ENCODE results near the gene FAM3B.
"Not testable (repeated sequence)": the region's sequence is repeated elsewhere in the genome, so short reads cannot be mapped to it uniquely, and the experiment has no call there.

FAM3B gene, protein sequence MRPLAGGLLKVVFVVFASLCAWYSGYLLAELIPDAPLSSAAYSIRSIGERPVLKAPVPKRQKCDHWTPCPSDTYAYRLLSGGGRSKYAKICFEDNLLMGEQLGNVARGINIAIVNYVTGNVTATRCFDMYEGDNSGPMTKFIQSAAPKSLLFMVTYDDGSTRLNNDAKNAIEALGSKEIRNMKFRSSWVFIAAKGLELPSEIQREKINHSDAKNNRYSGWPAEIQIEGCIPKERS

DNA sequence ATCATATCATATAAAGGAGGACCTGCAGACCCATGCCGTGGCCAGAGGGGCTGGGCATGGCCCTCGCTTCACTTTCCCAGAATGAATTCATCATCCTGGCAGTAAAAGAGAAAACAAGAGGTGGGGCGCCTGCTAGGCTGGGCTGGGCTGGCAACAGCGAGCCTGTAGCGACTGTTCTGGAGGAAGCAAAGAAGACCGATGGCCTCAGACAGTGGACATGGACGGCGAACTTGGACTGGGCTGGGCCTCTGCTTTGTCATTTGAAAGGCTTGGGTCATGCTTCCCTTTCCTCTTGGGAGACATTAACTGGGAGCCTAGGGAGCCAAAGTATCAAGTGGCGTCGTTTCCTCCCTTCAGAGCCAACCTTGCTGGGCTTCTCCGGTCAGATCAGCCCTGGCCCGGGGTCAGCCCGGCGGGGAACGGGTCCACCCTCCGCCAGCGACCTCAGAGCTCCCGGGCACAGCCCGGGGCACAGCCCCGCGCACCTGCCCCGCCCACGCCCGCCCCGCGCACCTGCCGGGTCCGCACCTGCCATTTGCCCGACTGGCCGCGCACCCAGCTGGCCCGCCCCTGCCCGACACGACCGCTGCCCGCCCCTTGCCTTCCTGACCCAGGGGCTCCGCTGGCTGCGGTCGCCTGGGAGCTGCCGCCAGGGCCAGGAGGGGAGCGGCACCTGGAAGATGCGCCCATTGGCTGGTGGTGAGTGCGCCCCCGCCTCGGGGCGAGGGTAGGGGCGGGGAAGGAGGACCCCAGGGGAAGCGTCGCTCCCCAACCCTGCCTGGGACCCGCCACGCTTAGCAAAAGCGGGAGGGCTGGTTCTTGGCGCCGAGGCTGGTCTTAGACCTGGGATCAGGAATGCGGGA, at the start of gene FAM3B:
TSS of gene FAM3B (plus strand) at position 602 of the 863 bp plus-strand sequence. CDS start at position 681, 79 bp downstream.
- DNase-seq, result no peak

DNA sequence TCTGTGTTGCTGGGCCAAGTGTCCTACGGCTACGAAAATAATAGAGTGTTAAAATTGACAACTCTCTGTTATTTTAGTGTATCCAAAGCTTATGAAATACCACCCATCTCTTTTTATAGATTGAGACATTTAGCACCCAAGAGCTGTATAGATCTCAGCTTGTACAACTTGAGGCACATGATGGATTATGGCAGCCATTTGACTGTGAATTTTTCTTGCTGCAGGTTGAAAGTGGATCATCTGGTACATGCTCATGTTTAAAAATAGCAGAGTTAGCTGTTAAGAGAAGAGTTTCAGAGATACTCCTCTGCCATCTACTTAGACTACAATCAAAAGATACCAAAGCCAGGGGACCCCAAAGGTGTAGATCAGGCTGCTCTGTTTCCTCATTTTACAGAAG, 49.3 kb upstream of the FAM3B start:
- DNase-seq, result no peak

DNA sequence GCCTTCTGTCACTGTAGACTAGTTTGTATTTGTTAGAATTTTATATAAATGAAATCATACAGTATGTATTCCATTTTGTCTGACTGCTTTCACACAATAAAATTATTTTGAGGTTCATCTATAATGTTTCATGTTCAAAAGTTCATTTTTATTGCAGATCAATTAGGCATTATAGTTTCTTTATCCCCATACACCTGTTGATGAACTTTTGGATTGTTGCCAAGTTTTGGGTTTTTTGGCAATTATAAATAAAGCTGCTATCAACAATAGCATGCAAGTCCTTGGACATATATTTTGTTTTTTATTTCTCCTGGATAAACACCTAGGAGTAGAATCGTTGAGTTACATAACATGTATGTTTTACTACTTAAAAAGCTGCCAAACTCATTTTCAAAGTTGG, 47.1 kb upstream of the FAM3B start:
- DNase-seq, result no peak

DNA sequence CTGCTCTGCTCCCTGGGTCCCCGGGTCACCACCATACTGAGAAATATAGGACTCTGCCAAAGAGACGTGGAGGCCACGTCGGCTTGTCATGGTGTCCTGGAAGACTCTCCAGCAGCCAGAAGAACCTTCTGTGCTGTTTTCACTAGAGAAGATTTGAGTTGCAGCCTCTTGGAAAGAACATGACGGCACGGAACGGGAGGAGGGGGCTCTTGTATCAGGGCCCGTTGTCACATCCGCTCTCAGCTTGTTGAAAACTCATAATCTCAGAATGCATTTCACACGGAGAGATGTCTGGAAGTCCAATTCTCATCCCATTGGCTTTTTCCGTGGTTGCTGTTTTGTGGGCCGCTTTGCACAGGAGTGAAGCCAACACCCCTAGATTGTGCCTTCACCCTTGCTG, 39.4 kb upstream of the FAM3B start:
- DNase-seq, result no peak

DNA sequence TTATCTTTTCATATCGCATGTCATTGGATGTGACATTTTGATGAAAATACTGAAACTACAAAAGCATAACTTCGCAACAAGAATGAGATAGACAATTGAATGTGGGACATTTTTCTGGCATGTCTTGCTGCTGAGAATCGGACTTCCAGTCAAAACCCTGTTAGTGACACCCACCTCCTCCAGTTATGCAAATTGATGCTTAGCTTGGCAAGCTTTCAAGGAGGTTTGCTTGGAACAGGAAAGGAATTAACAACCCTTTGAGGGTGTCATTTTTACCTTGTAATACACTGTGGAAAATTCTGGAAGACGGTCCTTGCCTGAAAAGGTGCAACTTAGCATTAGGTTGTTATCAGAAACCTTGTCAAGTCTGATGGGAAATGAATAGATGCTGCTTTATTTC, 38.8 kb upstream of the FAM3B start:
- DNase-seq, result no peak

DNA sequence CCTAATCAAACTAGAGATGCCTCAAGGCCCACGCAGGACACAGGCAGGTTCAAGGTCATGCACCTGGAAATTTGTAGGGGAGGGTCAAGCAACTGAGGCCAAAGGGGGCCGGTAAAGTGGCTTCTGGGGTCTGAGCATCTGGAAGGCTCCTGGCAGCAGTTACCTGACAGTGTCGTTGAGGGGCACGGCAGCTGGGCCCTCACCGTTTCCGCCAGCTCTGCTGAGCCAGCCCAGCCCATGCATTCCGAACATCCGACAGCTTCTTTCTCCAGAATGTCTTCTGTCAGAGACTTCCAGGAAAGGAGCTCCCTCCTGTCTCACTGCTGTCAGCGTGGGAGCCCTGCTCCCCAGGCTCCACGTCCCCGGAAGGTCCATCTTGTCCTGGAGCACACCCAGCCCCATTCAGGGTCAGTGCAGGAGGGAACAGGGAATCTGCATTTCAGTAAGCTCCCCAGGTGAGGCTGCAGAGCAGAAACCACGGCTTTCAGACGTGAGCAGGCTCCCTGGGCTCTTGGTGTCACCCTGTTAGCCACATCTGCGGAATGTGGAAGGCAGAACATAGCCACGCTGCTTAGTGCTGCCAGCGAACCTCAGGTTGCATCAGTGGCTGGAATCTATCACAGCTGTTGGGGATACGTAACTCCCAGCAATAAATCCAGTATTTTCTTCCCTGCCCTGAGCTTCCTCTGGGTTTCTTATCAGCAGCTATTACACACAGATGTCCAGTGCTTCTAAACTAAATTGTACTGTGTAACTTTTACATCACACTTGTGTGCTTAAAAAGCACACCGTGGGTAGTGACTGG, 36.3 kb upstream of the FAM3B start:
- DNase-seq, result no peak

DNA sequence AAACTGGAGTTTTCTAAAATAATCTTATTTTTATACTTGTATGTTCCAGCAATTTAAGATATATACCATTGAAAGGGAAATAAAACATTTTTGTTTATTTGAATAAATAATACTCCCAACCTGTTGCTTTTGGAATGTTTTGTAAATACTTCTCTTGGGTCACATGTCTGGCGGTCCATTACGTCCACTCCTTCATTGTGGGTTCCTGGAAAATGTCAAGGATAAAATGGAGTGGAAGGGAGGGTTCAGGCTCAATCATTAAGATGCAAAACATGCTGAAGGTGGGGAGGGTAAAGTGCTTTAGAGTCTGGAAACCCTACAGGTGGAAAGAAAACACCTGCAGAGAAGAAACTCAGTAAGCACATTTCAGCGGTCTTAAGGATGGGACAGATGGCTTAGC, 34.2 kb upstream of the FAM3B start:
- DNase-seq, result no peak

DNA sequence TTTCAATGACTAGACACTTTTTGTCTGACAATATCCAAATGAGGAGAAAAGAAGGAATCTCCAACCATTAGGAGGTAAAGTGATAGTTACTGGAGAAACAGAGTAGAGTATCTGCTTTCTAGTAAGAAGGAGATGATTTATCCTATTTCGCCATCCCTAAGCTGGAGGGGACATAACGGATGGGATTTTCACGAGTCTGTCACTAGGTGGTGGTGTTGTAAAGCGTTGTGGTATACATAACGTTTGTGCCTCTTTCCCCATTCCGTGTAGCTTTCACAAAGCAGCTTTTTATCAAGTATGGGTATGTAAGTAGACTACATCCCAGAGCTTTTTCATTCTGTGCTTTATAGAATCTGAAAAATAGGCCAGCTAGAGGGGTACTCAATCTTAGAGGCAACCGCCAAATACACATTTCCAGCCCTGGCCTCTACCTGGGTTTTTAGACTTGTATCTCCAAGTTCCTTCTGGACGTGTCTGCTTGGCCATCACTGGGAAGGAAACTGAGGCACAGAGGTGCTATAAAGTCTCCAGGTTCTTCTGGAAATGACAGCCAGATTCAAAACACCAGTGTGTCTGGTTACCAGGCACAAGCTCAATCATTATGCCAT, 33.3 kb upstream of the FAM3B start:
- peak; percentile 60 for DNase-seq

DNA sequence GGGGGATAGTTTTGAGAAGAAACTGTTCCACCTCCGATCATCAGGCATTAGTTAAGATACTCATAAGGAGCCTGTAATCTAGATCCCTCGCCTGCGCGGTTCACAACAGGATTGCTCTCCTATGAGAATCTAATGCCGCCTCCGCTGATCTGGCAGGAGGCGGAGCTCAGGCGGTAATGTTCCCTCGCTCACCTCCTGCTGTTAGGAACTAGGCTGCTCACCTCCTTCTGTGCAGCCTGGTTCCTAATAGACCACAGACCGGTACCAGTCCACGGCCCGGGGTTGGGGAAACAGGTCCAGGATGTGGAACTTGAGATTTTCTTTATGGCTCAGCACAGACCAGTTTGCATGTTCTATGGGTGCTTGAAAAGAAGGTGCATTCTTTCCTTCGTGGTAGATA, 27.2 kb upstream of the FAM3B start:
- no peak for DNase-seq

DNA sequence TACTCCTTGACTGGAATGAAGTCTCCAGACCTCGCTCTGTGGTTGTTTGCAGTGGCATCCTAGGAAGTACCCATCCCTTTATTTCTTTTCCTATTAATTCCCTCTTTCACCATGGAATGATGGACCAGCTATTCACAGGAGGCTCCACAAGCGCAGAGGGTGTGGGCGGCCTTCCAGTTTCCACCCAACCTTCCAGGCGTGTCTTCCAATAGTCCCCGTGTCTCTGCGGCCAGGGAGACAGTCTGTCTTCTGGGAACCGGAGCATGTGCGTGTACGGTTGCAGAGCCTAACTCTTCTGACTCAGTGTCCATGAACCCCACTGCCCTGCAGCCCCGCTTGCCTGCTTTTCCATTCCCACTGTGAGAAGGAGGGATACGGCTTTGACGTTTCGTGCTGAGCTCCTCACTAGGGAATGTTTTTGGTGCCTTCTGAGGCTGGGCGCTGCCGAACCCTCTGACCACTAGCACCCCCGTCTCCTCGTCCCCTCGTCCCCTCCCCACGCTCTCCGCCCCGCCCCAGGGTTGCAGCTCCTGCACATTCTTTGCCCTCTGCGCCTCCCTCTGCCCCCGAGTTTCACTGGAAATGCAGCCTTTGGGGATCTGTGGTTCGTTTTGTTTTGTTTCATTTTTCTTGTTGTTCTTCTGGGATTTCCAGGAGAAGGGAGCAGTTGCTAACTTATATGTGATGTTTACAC, 26.3 kb upstream of the FAM3B start:
- no peak for DNase-seq

DNA sequence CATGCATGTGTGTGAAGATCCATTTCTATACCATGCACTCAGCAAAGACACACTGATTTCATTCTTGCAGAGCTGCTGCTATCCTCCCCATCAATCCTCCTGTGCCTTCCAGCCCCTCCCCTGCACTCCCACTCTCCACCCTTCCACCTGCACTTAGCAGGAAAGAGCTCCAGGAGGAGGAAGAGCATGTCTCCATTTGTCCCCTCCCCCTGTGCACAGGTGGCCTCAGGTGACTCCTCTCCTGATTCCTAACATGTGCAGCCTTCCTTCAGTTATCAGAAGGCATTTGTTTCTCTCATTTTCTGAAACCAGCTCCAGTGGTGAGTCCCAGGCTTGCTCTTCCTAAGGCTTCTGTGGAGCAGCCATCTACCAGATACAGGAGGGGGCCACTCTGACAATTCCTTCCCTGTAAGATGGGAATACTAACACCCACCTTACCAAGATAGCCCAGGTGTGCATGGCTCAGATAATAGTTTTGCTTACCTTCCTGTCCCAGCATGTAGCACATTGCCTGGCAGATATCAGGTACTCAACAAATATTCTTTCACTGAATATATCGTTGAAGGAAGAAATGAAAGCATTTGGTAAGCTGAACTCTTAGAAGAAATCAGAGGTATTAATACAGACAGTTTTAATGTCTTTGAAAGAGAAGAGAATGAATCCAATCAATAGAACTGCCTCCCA, 21.9 kb upstream of the FAM3B start:
- DNase-seq, result no peak

DNA sequence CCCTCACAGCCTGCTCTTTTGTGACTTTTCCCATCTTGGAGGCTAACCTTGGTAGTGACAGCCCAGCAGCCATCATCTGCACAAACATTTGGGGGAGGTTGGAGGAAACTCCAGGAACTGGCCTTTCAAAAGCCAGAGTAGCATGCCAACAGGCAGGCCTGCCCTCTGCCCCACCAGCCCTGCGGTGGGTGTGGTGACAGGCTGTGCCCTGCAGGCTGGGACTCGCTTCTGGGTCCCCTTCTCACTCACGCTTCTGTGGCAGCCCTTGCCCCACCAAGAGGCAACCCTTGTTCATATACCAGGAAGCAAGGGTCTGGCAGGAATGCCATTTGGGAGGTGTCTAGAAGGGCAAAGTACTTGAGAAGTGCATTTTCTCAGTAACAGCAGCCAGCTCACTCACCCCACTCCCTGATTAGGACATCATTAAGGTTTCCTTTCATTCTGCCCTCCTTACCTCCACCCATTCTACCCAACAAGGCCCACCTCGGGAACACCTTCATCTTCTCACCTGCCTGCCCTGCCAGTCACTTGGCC, 20.8 kb upstream of the FAM3B start:
- DNase-seq, result no peak

DNA sequence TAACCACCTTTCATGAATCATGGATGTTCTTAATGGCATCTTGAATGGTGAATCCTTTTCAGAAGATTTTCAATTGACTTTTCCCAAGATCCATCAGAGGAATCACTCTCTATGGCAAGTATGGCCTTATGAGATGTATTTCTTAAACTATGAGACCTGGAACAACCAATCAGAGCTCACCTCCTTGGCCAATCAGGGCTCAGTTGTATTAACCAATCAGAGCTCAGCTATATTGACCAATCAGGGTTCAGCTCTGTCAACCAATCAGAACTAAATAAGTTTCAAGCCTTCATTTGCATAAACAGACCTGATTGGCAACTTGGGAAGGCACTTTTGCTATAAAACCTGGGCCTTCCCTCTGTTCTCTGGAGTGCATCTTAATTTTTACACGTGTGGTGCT, 13.6 kb upstream of the FAM3B start:
- no peak for DNase-seq

DNA sequence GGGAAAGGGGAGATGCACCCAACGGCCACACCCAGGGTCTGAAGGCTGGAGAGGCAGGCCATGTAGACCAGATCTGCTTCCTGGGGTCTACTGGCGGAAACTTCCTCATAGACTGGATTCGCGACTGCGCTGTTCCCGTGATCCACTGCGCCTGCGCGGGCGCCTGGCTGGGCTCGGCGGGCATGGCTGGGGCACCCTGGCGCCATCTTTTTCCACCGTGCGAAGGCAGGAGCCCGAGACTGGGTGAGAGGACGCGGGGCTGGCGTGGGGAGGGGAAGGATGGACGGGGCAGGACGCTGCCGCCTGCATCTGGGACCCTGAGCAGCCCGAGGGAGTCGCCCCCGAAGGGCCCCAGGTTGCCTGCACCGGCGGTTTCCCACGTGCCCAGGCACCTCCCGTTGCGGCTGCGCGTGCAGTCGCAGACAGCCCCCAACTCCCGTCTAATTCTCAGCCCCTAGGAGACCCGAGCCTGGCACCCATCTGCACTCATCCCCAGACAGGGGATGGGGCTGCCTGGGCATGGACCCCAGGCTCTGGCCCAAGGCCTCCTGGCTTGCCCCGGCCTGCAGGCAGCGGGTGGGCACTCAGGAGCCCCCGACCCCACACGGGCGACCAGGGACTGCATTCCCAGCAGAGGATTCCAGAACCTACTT, 12.4 kb upstream of the FAM3B start:
- no peak for DNase-seq

DNA sequence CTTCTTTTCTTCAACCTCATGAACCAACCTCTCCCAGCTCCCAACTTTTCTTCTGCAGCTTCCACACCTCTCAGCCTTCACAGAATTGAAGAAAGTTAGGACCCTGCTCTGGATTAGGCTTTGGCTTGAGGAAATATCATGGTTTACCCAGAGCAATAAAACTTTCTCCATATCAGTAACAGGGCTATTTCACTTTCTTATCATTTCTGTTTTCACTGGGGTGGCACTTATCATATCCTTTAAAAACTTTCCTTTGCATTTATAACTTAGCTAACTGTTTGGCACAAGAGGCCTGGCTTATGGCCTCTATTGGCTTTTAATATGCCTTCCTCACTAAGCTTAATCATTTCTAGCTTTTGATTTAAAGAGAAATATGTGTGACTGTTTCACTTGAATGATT, 9.4 kb upstream of the FAM3B start:
- no peak for DNase-seq

DNA sequence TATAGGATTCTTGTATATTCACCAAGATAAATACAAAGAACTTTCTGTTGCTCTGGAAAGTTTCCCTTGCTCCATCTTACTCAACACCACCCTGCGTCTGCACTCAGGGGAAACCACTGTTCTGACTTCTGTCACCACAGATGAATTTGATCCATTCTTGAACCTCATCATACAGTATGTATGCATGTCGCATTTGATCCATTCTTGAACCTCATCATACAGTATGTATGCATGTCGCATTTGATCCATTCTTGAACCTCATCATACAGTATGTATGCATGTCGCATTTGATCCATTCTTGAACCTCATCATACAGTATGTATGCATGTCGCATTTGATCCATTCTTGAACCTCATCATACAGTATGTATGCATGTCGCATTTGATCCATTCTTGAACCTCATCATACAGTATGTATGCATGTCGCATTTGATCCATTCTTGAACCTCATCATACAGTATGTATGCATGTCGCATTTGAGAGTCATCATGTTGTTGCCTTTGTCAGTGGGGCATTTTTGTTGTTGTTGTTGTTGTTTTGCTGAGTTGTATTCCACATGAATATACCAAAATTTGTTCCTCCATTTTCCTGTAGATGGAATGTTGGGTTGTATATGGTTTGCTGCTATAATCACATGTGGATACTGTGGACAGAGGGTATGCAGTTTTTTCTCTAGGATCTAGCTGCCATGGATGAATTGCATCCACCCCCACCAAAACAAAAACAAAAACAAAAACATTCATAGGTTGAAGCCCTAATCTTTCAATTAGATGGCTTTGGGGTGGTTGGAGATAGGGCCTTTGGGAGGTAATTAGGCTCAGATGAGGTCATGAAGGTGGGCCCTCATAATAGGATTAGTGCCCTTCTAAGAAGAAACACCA, 3.1 kb upstream of the FAM3B start:
- DNase-seq, result not testable (repeated sequence)

DNA sequence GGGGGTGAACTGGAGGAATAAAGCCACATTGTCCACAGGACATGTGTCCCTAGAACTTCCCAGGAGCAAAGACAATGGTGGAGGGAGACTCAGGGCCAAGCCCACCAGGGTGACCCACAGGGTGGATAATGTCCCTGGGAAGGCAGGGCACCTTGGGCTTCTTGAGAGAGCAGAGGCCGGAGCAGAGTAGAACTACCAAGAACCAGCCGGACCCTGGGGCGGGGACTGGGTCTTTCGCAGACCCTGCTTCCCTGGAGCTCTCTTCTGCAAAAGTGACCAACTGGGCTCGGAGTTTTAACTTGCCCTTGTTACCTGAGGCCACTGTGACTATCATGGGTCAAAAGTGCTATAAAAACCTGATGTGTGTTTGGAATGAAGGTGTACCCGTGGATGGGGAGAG, 875 bp upstream of the FAM3B start:
- no peak for DNase-seq

DNA sequence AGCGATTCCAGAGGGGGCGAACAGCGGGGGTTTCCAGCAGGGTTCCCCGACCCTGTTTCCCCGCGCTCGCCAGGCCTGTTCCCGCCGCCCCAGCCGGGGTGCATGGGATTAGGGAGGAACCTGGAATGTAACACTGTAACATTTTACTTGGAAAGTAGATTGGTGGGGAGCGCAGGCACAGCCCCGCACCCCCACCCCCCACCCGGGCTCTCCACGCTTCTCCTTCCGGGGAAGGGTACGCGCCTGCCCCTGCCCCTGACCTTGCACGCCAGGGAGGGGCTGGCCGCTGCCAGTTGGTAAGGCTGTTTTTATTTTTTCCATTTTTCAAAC, 427 bp downstream of the FAM3B start:
- DNase-seq, result no peak

DNA sequence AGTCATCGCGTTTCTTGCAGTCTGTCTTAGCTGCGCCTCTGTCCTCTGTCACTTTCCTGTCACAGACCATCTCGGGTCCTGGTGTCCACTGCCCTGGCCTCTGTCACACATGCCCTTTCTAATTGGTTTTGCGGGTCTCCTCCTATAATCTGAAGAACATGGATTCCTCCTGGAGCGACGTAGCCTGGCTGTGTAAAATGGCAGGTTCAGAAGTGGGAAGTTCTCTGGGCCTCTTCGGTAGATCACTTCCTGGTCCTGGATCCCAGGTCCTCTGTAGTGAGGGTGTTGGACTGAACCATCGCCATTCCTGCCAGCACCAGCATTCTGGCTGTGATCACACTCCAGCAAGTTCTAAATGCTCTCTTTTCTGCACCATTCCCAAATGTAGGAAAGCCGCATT, 857 bp downstream of the FAM3B start:
- no peak for DNase-seq

DNA sequence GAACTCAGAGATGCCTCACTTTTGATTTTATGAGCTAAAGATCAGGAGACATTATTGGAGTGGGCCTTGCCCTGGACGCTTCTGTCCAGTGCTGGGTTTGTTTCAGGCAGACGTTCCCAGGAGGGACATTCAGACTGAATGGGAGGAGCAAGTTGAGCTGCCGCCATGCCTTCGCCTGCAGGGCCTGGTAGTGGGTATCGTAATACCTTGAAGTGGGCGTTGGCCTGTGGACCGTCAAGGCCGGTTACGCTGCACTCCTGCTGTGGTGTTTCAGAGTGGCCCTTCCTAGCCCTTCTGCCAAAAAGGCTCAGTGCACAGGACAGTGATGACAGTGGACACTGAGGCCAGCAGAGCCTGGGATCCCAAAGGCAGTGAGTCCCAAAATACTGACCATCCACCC, 1.6 kb downstream of the FAM3B start:
- DNase-seq, result no peak

Data from right hindlimb (tissue), 1 donor.